GM18870 (cell line): Measurements from ENCODE around the gene COG3.

Experiments
- ATAC-seq: cut with Tn5 transposase; IDR thresholded peaks from one replicate; pipeline ENCODE4 v1.9.1; 2021; ENCODE audit warnings: moderate library complexity; ENCODE audit not compliant: unreplicated experiment

COG3 gene

GRCh38 chr13:45544520-45544919 lies 79.8 kb downstream of the COG3 start:
- no peak for ATAC-seq

- no peak for ATAC-seq
These were observed 81.1 kb downstream of the COG3 start for GRCh38 chr13:45545686-45546409.

GRCh38 chr13:45546410-45546765 lies 81.6 kb downstream of the COG3 start:
- no peak for ATAC-seq

- no peak for ATAC-seq
These were observed 83.5 kb downstream of the COG3 start for GRCh38 chr13:45548281-45548680.

GRCh38 chr13:45554604-45555109 lies 89.9 kb downstream of the COG3 start:
- ATAC-seq: no peak

GRCh38 chr13:45564133-45564776 lies 99.5 kb downstream of the COG3 start:
- no peak for ATAC-seq

GRCh38 chr13:45565331-45565730 lies 100.6 kb downstream of the COG3 start:
- no peak for ATAC-seq

- no peak for ATAC-seq
These were observed 110.5 kb downstream of the COG3 start for GRCh38 chr13:45575146-45575829.

- no peak for ATAC-seq
These were observed 111.1 kb downstream of the COG3 start for GRCh38 chr13:45575830-45576180.

- no peak for ATAC-seq
These were observed 111.7 kb downstream of the COG3 start for GRCh38 chr13:45576466-45576865.

GRCh38 chr13:45582408-45583076 lies 117.8 kb downstream of the COG3 start:
- ATAC-seq: no peak

- no peak for ATAC-seq
These were observed 120.1 kb downstream of the COG3 start for GRCh38 chr13:45584816-45585215.
